Stimulated activated CD4-positive, alpha-beta T cell treated with anti-CD3 and anti-CD28 coated beads, TNF-alpha, amount 100 ng/mL, for 48 hours (primary cell): ENCODE measurements around the gene FDXR.
A peak's percentile ranks its signal among the peaks of the same experiment; 100 is the strongest.
"Not testable (repeated sequence)": the region's sequence is repeated elsewhere in the genome, so short reads cannot be mapped to it uniquely, and the experiment has no call there.

Experiments
- DNase-seq, 3 donors: peaks; one replicate each; pipeline ENCODE4 v3.0.0-alpha.2; 2020; ENCODE audit warnings: low read depth in 3 of 3

The FDXR gene

GRCh38 chr17:74873037-74873873 is 461 bp upstream of the FDXR start:
- DNase-seq: peak; percentile 98 to 99 (median 99)

DNA sequence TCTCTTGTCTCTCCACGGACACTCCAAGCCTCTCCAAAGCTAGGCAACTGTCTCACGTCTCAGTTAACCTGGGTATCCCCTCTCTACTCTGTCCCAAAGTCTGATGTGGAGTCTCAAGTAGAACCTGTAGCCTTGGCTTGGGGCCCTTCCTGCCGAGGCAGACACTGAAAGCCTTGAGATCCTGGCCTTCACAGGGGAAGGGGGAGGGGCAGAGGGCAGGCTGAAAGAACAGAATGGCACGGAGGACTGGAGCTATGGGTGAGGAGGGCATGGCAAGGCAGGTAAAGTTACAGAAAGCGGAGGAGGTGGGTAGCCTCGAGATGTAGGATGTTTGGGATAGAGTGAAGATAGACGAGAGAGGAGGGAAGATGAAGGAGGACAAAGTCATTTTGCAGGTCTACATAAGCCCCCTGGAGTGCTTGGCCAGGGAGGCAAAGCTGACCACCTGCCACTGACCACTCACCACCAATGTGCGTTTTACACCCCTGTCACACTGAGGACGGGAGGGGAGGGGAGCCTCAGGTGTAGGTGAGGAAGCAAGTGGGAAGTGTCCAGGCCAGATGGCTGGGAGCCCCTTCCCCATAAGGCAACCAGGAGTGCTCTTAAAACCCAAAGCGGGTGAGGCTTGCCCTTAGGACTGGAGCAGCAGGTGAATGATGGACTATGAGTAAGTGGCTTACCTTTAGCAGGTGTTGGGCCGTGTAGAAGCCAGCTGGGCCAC is 1.3 kb downstream of the FDXR start:
- DNase-seq: no peak

- DNase-seq: no peak
Observed at GRCh38 chr17:74870512-74870911, 2.3 kb downstream of the FDXR start.

DNA sequence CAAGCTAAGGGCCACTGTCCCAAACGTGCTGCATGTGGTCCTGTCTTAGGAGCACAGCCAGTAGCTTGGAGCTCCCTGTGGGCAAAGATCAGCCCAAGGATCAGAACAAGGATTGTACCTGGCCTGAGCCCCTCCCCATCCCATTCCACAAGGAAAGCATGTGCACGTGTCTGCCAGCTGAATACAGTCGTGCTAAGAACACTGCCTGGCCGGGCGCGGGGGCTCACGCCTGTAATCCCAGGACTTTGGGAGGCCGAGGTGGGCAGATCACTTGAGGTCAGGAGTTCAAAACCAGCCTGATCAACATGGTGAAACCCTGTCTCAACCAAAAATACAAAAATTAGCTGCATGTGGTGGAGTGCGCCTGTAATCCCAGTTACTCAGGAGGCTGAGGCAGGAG is 2.8 kb downstream of the FDXR start:
- not testable (repeated sequence) for DNase-seq

GRCh38 chr17:74868908-74869255 is 3.9 kb downstream of the FDXR start:
- DNase-seq: no peak

DNA sequence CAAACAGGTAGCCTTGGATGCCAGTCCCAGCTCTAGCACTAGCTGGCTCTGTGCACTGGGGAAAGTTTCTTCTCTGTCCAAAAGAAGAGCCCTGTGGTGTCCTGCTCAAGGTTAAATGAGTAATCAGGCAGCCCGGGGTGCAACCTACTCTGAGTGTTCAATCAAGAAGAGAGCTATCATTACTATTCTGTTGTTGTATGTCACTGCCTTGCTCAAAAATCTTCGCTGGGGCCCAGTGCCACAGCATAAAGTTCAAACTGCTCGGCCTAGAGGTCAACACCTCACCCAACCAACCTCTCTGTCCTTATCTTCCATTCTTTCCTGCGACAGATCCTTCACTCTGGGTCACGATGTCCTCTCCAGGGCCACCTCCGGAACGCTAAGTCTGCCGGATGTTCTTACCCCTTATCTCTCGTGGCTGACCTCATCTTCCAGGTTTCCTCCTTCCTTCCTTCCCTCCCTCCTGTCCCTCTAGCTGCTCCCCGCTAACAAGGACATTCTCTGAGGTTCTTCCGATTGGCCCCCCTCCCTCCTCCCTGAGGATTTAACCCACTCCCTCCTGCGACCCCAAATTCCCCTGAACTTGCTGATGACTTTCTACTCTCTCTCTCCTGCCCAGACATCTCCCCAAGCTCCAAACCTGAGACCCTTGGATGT is 4.4 kb downstream of the FDXR start:
- DNase-seq: no peak

- no peak for DNase-seq
Observed at GRCh38 chr17:74866198-74866835, 6.5 kb downstream of the FDXR start.

GRCh38 chr17:74865504-74866197 is 7.1 kb downstream of the FDXR start:
- no peak for DNase-seq

- peak; percentile 41 to 55 (median 53) for DNase-seq
Observed at GRCh38 chr17:74864866-74865395, 7.9 kb downstream of the FDXR start.

- DNase-seq: no peak
Observed at GRCh38 chr17:74864297-74864865, 8.4 kb downstream of the FDXR start.

DNA sequence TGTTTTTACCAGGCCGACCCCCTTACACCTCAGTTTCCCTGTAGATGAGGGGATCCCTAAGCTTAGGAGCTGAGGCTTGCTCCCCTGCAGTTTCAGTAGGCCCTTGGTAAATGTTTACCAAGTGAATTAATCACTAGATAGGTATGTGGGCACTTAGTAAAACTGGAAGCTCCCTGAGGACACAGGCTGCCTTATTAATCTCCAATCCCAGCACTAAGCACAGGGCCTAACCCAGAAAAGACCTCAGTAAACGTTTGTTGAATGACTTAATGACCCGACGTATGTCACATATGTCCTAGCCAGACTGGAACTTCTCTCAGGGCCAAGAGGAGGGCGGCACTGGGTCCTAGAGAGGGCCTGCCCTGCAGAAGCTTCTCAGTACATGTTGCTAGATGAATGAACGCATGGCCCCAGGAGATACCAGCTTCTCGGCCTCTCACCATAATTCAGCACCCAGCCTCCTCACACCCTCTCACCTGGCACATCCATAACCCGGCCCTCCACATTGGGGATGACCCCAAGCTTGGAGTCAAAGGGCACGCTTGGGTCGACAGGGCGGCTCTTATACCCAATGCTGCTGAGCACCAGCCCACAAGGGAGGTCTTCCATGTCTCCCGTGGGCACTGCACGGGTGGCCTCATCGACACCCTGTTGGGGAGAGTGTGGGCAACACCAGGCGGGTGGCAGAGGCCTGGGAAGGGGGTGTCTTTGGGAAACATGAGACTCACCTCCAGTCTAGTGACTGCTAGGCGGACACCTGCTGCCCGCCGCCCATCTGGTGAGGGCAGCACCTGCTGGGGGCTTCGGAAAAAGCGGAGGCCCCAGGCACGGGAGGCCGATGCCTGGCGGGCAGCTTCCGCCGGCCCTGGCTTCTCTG is 9.1 kb downstream of the FDXR start:
- DNase-seq: no peak

DNA sequence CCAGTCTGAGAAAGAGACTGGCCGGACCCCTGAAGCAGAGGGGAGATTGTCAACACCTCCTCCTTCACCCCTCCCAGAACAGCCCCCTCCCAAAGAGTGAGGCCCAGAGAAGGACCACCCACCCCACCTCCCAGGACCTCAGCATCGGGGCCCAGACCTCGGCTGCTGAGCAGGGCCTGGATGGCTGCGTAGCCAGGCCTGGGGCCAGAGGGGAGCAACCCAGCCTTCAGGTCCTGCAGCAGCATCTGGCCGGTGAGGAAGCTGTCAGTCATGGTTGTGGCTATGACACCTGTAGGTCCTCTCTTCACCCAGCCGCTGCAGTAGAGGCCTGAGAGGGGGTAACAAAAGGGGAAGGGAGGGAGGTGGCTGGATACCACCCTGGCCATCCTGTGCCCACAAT is 9.9 kb downstream of the FDXR start:
- no peak for DNase-seq

GRCh38 chr17:74862108-74862901 is 10.5 kb downstream of the FDXR start:
- DNase-seq: peak; percentile 47 to 69 (median 56)

DNA sequence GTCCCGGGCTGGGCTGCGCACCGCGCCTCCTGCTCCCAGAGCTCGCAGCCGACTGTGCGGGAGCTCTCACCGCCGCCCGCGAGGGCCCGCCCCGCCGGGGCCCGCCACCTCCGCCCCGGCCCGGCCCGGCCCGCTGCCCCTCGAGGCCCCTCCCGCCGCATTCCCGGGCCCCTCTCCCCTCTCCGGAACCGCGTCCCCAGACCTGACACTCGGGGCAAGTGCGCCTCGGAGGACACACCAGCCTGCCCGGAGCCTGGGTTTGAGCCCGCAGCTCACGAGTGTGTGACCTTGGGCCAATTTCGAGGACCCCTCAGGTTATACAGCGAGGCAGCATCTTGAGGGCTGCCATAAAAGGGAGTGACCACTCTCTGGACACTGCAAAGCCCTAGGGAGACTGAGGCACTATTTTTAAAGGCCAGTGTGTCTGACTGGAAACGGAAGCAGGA is 11.1 kb downstream of the FDXR start:
- no peak for DNase-seq

DNA sequence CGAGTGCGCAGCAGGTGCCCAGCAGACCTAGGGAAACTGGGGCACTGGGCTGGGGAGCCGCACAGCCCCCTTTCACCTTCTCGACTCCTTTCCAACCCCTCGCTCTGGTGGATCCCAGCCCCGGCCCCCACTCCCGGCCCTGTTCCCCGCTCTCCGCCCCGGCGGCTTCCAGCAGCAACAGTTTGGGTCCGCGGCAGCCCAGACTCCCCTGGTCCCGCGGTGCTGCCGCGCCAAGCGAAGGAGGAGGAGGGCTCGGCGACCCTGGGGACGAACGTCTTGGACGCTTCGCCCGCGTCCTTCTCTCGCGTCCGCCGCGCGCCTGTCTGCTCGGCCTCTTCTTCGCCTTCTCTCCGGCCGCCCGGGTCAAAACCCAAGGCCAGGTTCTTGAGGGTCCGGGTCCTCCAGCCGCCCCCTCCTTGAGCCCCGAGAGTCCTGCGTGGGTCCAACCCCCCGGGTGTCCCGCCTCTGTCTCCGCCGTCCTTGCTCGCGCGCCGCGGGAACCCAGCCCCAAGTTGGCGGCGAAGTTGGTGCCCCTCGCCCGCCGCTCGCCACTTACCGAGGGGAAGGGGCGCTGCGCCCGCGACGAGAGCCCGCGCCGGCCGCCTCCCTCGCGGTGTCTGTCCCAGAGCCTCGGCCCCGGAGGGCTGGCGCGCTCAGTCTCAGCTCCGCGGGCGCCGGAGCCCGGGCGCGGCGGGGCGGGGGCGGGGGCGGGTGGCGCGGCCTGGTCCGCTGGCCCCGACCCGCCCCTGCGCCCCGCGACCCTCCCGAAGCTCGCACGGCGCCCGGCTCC is 11.7 kb downstream of the FDXR start:
- DNase-seq: no peak

GRCh38 chr17:74860229-74860871 is 12.4 kb downstream of the FDXR start:
- DNase-seq: no peak

DNA sequence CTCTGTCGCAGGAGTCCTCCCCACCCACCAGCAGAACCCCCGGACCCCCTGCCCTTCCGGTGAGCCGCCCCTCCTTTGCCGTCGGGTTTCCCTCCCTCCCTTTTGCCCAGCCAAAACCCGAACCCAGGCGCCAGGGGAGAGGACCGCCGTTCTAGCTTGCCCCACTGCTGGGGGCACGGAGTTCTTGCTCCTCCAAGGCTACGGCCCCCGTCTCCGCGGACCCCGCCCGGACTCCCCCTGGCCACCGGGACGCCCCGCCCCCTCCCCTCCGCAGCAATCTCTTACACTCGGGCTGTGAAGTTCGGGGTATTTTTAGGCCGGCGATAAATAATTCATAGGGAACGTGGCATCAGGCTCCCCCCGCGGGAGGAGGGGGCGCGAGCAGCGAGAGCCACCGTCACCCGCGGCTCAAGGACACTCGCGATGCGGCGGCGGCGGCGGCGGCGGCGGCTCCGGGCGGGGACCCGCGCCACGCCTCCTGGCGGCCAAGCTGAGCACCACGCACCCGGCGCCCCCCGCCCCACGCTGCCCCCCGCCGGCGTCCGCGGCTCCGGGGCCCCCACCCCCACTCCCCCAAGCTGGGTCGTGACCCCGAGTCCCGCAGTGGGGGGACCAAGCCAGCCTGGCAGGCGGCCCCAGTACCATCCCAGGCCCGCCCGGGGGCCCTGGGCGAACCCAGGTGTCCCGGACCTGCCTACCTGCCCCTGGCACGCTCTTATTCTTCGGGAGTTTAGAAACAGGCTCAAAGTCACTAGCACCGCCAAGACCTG is 13.2 kb downstream of the FDXR start, which contains the start of gene GRIN2C:
TSS of gene GRIN2C (minus strand) at position 427 of the 770 bp plus-strand sequence. CDS start 4,793 bp downstream, outside the sequence.
- DNase-seq: no peak
